Inflammatory macrophage treated with lipopolysaccharide for 4 hours (primary cell): ENCODE data around the gene PELI2.

ENCODE experiments used
- DNase-seq: peaks from one replicate; pipeline ENCODE4 v3.0.0-alpha.2; 2020

Gene PELI2, protein sequence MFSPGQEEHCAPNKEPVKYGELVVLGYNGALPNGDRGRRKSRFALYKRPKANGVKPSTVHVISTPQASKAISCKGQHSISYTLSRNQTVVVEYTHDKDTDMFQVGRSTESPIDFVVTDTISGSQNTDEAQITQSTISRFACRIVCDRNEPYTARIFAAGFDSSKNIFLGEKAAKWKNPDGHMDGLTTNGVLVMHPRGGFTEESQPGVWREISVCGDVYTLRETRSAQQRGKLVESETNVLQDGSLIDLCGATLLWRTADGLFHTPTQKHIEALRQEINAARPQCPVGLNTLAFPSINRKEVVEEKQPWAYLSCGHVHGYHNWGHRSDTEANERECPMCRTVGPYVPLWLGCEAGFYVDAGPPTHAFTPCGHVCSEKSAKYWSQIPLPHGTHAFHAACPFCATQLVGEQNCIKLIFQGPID

DNA sequence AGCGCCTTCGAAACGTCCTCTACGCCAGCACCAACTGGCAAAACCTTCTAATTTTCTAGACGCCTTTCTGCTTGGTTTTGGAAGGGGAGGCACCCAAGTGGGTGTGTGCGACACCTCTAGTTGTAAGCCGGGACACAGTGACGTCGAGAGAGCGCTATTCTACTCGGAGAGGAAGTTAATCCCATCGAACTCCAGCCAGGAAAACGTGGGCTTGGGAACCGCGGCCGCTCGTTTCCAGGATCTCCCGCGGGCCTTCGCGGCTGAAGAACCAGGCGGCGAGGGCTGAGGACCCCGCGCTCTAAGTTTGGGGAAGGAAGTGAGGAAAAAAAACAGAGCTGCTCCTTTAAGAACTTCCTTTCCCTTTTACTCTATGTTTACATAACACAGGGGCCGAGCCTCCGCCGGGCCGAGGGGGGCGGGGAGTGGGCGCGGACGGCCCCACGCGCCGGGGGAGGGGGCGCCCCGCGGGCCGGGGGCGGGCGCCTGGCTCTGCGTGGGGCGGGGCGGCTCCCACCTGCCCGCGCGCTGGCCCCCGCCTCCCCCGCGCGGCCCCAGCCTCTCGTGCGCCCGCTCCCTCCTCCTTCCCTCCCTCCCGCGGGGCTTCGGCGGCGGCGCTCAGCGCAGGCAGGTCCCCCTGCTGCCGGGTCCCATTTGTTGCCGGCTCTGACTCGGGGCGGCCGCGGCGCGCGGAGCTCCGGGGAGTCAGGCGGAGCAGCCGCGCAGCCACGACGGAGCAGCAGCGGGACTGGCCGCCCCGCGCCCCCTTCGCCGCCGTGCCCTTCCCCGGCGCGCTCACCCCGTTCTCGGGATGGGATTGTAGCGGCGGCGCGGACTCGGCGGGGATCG lies at the start of gene PELI2:
PELI2 (plus strand) TSS at position 647 of the 846 bp plus-strand sequence. CDS start 250 bp downstream, outside the sequence.
- peak; percentile 64 for DNase-seq

DNA sequence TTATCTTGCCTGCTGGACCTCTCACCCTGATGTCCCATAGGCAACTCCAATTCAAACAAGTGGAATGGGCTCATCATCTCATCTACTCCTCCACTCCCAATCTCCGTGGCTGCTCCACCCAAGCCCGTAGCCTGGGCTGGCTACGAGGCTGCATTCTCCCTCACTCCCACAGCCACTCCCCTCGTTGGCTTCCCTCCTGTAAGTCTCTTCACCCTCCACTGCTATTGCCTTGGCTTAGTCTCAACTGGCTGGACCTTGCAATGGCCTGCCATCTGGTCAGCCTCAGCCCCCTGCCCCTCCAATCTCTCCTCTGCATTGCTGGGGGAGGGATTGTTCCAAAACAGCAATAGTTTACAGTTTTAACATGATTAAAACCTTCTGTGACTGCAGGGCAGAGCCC lies 44.4 kb upstream of the PELI2 start:
- no peak for DNase-seq

DNA sequence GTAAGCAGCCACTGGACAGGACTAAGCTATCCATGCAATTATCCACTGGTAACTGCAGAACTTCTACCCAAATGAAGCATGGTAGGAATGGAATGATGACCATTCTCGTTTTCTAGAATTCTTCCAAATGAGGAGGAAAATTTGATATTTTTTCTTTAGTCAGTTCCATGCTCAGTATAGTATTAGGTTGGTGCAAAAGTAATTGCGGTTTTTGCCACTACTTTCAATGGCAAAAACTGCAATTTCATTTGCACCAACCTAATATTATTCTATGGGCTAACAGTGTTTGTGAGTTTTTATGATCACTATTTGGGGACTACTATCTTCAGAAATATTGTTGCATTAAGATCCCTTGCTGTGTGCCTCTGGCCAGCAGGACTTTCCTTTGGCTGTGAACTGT lies 42.9 kb upstream of the PELI2 start:
- DNase-seq: no peak

DNA sequence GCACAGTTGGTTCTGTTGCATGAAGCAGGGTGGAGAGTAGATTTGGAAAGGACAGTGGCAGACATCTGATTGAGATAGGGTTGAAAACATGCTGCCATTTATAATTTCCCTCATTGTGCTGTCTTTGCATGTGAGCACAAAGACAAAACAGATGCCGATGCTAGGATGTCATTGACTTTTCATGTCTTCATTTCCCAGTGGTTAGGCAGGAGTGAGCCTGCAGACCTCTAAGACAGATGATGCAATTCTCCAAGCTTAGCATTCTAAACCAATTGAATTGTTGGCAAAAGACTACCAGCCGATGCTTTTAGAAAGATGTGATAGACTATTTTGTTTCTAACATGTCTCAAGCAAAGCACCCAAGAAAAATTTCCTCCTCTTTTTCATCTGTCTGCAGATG lies 37.1 kb upstream of the PELI2 start:
- DNase-seq: no peak

DNA sequence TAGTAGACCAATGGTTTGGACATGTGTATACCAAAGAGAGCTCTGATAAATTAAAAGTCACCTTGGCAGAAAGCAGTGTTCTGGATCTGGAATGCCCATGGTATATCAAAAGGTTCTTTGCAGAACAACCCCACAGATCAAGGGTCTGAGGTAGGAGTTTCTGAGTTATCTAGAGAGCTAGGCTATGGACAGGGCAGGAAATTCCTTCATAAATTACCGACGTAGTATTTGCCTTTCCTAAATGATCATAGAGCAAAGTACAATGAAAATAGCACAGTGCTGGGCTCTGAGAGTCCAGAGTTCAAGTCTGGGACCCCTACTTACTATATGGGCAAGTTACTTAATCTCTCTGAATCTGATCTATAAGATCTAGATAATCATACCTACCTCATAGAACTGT lies 35.3 kb upstream of the PELI2 start:
- DNase-seq: no peak

DNA sequence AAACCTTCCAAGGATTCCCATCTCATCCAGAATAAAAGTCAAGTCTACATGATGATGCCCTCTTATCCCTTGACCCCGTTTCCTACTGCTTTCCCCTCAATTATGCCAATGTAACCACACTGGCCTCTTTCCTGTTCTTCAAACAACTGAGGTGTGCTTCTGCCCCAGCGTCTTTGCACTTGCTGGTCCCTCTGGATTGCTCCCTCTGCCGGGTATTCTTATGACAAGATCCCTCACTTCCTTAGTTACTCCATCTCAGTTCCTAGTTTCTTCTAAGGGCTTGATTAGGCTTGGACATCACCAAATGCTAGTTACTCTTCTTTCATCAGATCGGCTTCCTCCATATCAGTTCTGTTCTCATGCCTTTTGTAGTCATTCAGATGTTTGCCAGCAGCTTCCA lies 32.7 kb upstream of the PELI2 start:
- DNase-seq: no peak

DNA sequence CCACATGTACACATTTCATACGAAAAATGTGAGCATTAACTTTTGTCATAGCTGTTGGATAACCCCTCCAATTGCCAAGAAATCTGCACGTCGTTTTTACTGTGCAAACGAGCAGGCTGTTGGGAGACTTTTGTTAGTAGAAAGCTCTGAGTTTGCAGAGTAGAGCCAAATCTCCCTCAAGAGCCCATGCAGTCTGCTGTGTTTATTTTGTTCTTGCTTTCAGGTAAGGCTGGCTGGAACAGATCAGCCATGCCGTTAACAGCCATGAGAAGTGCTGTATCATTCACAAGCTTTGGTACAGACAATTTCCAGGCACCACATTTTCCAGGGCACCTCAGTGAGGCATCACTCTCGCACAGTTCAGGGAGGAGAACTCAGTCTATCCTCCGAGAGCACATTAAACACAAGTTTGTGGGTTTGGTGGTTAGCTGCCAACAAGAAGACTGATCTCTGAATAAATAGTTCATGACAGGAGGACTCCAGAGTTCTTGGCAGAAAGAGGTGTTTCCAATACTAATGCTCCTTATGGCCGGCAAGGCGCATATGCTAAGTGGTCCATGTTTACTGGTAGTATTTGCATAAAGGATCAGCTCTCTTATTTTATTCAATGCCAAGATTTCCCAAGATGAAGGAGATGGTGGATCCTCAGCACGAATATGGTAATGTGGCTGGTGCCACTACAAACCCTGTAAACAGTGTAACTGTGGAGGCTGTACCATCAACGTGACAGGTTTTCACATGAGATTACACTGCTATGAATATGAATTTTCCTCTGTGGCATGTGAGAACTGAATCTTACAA lies 30.3 kb upstream of the PELI2 start:
- DNase-seq: no peak

DNA sequence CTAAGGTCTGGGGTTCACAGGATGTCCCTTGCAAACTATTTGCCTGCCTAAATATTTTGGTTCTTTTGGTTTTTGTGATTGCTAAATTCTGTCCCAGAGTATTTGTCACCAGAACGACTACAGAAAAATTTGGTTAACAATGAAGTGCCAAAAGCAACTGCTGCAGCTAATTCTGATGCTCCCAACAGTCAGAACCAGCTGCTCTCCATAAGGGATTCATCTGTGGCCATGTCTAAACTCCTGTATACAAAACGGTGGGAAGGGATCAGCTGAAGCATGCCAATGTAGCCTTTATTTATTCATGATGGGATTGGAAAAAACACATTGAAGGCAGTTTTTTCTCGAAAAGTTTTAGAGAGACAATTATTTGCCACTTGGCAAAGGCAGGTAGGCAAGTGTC lies 29.3 kb upstream of the PELI2 start:
- no peak for DNase-seq

DNA sequence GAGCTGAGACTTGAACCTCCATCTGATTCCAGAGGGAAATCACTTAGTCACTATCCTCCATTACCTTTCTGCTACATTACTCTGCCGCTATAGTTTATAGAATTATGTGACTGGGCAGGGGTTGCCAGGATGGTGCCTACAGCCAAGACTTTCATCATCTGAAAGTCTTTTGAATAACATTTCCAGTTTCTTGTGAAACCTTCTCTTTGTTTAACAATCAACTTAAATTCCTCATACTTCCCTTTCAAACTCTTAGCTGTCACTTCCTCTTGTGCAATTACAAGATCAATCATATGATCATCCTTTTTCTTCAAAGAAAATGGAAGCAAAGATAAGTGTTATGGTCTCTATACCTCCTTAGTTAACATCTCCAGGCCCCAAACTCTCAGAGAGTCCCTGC lies 25.4 kb upstream of the PELI2 start:
- DNase-seq: peak; percentile 92

DNA sequence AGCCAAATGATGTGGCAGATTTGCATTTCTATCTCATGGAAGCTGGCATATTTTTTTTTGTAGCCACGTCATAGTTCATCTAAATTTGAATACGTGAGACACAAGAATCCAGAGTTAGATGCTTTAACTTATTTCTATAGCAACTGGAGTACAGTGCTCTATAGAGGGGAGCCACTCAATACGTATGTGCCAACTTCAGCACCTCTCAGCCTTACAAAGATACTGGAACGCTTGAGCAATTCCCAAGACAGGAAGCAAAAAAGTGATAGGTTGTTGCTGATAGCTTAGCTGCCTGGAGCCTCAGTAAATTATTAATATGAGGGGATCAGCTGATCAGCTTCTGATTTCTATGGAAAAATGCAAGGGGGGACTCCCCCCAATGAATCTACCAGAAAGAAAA lies 24.1 kb upstream of the PELI2 start:
- peak; percentile 9 for DNase-seq

DNA sequence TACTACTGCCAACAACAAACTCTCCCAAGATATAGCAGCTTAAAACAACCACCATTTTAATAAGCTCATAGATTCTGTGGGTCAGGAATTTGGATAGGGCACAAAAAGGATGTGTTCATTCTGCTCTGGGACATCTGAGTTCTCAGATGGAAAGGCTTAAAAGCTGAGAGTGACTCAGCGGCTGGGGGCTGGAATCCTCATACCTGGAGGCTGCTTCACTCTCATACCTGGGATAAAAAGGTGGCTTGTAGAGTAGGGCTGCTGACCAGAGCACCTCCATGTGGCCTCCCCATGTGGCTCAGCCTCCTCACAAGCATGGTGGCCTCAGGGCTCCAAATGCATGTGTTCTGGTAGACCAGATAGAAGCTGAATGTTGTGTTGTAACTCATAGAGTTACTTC lies 20.2 kb upstream of the PELI2 start:
- DNase-seq: no peak

DNA sequence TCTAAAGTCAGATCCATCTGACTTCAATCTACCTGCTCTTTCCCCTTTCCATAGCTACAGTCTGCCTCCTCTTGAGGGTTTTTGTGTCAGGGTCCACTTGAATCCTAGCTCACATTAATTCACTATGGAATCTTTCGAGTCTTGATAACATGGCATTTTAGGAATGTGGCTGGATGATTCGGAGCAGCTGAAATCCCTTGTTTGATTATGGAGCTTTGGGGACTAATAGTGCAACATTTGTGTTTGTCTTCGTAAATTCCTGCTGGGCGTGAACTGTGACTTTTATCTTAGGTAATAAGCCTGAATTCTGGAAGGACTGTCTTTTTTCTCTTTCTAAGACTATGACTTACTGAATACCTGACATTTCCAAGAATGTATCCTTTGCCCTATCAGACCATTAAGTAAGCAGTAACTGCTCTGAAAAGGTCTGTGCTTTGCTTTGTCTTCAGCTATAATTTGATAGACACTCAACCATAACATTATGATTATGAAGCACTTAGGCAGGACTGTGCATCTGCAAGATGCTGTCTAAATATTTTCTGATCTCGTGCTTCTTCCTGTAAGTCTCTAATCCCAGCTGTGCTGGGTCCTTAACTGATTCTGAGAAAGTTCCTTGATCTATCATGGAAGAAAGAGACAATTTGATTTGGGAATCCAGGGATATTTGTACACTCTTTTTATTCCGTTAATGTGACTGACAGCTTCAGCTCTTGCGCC lies 19.0 kb upstream of the PELI2 start:
- no peak for DNase-seq

DNA sequence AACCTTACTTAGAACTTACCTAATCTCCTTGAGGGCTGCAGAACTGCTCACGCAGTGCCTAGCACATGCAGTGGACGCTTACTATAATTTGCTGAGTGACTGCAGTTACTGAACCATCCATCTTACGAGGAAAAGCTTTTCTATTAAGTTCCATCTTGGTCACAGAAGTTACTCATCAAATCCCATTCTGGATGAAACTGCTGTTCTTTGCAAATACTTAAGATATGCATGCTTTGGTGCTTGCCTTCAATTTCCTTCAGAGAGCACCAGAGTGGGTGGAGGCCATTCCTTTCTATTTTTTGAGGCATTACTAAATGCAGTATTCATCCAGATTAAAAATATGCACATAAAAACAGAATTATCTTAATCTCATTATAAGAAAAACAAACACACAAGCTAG lies 17.7 kb upstream of the PELI2 start:
- no peak for DNase-seq

DNA sequence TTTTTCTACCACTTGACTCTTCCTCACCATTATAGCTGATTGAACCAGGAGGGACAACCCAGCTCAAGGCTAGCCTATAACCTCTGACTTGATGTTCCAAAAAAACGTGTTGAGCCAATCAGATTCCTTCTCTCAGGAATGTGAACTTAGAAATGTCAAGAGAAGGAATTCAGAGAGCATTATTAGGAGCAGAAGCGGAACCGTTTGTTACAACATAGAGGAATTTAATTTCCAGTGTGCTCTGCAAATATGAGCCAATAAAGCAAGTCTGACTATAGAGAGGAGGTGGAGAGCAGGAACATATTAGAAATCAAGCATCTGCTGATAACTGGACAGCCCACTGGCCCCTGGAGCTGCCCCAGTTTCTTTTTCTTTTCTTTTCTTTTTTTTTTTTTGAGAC lies 15.3 kb upstream of the PELI2 start:
- DNase-seq: no peak

DNA sequence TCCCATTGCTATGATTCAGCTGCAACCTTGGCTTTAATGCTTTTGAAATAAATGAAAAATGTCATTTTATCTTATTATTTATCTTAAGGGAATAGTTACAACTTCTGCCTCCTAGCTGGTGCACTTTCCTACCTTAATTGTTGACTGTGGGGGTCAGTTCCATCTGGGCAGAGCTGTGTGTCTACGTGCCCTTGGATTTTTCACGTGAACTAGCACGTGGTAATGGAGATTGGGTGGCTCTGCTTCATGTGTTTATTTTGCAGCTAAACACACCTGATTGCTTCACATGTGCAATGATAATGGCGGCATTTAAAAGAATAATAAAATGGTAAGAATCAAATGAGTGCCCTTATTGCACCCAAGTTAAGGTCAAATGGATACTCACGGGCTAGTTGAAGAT lies 10.6 kb upstream of the PELI2 start:
- DNase-seq: no peak

DNA sequence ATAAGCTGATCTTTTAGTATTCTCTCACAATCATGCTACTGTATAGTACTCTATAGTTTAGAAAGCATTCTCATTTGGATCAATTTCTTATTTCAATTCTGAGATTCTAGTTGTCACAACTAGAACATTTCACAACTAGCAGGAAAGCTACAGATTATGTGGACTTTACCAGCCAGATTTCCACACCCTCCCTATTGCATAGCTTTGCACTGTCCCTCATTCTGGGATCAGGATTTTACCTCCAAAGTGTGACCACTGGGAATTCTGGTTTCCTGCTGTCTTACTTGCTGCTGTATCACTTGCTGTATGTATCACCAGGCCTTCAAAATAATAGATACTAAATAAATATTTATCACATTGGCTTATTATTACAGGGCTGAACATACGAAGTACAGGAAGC lies 10.2 kb upstream of the PELI2 start:
- no peak for DNase-seq

DNA sequence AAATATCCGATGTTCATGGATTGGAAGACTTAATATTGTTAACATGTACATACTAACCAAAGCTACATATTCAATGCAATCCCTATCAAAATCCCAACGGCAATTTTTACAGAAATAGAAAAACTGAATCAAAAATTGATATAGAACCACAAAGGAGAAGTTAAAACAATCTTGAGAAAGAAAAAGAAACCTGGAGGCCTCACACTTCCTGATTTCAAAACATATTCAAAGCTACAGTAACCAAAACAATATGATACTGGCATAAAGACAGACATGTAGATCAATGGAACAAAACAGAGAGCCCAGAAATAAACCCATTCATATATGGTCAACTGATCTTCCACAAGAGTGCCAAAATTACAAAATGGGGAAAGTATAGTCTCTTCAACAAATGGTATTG lies 5.4 kb upstream of the PELI2 start:
- peak; percentile 60 for DNase-seq

DNA sequence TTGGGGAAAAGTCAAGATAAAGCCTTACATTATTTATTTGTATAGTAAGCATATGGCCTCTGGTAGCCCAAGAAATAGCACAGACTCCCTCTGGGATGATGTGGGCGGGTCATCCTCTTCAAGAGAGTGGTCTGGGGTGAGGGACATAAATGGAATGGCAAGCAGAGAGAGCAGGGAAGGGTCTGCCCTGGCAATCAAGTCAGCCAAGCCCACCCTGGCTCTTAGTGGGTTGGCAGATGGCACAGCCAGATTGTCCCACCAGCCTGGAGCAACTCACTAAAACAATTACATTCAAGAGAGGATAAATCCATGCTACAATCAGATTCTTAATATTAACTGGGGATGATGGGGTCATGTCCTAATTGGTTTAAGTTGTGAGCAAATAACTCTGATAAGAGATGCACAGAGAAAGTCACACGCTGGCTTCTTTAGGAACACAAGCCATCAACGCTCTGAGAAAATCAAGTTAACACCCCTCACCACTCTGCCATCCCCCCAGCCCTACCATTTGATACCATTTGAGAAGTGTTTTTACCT lies 2.8 kb upstream of the PELI2 start:
- DNase-seq: no peak

DNA sequence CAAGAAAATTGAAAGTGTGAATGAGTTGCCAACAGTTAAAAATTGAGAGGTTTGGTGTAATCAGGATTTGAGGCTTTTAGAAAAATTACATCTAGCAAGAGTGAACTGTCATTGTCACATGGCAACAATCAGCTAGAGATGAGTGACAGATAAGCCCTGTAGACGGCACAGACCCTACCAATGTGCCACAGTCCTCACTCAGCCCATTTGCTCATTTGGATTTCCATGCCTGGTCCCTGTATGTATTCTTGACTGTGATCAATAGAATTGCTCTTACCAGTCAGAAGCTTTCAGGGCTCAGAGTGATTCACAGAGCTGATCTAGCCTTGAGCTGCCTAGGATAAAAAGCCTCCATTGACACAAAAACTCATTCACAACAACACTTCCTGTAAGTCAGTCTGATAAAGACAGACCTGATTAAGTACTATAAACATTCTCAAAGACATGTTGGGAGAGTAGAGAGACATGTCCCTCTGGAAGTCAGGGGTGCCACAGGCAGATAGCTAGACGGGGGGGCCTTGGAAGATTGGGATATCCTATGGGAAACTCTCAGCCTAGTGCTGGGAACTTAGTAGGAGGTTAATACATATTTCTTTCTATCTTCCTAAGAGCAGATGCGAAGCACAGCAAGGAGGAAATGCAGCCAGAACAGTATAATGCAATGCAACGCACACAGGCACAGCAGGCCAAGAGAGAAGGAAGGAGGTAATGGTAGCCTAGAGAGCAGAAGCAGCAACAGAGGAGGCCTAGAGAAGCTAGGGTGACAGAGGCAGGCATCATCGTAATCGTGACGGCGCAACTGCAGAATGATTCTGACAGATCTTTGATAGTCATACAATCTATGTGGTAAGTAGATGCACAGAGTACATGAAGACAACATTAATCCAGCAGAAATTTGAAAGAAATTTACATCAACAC lies 2.0 kb upstream of the PELI2 start:
- peak; percentile 19 for DNase-seq

DNA sequence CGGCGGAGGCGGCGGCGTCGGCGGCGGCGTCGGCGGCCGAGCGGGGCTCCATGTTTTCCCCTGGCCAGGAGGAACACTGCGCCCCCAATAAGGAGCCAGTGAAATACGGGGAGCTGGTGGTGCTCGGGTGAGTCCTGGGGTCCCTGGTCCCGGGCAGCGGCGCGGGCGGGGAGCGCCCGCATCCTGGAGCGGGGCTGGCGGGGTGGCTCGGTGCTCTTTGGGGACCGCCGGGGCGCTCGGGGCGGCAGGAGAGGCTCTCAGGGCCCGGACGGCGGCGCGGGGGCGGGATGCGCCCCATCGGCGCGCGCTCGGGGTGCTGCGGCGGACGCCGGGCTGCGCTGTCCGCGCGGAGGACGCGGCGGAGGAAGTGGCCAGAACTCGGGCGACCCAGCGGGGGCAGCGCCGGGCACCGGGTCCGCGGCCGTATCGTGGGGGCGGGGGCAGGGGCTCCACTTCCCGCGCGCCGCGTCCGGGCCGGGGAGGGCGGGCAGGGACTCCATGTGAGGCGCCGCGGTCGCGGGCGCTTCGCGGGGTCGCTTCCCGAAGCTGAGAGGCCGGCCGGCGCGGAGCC lies 485 bp downstream of the PELI2 start:
- DNase-seq: peak; percentile 10
